Stimulated activated CD8-positive, alpha-beta memory T cell treated with anti-CD3 and anti-CD28 coated beads, Interleukin-15, amount 100 ng/mL, for 1 hour (primary cell): ENCODE data around the gene ERFL.

ENCODE experiments used
- DNase-seq: peaks from one replicate; pipeline ENCODE4 v3.0.0-alpha.2; 2020; ENCODE audit warnings: low read depth

ERFL gene

DNA sequence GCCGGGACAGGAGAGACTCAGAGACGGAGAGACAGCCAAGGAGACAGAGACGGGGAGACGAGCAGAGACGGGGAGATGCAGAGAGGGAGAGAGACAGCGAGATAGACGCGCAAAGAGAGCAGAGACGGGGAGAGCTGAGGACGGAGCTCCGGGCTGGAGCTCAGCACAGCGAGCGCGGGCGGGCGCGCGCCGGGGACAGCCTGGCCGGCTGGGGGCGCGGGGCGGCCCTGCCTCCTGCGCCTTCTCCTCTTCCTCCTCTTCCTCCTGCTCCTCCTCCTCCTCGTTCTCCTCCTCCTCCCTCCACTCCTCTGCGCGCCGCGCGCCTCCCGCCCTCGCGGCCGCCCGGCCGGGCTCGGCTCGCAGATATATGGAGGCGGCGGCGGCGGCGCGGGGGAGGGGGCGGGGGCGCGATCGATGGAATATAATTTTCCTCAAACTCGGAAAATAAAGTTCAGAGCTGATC, at the start of gene ERFL:
Gene ERFL, minus strand, starts transcription at position 229 of the 463 bp plus-strand sequence. CDS start 15,530 bp downstream, outside the sequence.
- DNase-seq = no peak

DNA sequence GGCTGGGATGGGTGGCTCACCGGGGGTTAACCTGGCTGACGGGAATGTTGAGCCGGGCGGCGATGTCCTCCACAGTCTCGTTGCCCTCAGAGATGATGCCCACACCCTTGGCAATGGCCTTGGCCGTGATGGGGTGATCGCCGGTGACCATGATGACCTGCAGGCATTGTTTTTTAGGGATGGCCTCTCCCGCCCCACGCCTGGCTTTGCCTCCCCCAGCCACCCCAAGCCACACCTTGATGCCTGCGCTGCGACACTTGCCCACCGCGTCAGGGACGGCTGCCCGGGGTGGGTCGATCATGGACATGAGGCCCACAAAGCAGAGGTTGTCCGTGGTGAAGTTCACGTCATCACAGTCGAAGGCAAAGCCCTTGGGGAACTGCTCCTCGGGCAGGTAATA, 49.7 kb upstream of the ERFL start:
- DNase-seq = no peak

GRCh38 chr19:41974652-41975051, 46.4 kb upstream of the ERFL start:
- no peak for DNase-seq

DNA sequence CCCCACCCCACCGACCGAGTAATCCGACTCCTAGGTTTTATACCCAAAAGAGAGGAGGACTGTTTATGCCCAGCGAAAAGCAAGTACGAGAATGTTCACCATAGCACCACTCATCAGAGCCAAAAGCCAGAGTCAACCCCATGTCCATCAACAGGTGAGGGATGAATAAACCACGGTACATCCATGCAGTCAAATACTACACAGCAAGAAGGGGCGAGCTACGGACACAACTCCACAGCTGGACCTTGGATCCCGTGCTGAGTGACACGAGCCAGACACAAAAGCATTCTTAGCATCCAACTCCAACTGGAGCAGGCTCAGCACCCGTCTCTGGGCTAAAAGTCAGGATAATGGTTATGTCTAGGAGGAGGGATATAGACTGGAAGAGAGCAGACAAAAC, 43.1 kb upstream of the ERFL start:
- DNase-seq = no peak

DNA sequence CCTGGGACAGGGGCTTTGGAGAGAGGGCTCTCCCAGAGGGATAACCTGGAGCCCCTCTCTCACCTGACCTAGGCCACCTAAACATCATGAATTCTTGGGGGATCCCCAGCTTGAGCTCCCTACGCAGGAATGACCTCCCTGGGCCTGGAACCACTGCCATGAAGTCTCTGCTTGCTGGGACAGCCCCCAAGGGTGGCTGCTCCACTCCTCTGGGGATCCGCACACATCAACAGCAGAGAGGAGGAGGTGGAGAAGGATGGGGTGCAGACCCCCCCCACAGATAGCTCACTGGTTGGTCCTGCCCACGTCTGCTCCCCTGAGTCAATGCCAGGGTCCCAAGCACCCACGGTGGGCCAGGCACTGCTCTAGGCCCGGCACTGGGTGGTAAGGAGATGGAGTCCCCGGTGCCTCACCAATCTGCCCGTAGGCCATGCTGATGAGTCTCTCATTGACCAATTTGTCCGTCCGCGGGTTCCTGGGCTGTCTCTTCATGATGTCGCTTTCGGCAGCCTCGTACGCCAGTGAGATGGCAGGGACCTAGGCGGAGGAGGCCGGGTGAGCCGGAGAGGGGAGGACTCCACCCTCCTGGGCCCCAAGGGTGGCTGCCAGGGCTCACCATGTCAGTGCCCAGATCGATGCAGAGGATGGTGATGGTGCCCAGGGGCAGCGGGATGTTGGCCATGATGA, 41.7 kb upstream of the ERFL start:
- DNase-seq = no peak

- DNase-seq = no peak
These were observed 40.7 kb upstream of the ERFL start for GRCh38 chr19:41968751-41969595.

- no peak for DNase-seq
These were observed 39.0 kb upstream of the ERFL start for GRCh38 chr19:41967054-41967783.

GRCh38 chr19:41965106-41965505, 36.9 kb upstream of the ERFL start:
- no peak for DNase-seq

DNA sequence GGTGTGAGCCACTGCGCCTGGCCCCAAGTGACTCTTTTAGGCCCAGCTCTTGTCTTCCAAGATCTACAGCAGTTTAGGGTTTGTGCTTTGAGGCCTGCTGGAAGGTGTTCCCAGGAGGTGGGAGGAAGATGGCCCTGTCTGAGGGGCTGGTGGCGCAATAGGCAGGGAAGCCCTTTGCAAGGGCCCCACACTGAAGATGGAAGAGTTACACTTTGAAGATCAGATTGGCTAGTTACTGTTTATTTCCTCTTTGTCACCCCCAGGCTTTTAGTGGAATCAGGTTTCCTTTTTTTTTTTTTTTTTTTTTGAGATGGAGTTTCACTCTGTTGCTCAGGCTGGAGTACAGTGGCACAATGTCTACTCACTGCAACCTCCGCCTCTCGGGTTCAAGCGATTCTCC, 32.7 kb upstream of the ERFL start:
- DNase-seq = no peak

- peak; percentile 79 for DNase-seq
These were observed 31.1 kb upstream of the ERFL start, which contains the start of gene RABAC1 for GRCh38 chr19:41959056-41960053. RABAC1 (minus strand) TSS chr19:41959321; CDS start chr19:41959292, 29 bp downstream.

DNA sequence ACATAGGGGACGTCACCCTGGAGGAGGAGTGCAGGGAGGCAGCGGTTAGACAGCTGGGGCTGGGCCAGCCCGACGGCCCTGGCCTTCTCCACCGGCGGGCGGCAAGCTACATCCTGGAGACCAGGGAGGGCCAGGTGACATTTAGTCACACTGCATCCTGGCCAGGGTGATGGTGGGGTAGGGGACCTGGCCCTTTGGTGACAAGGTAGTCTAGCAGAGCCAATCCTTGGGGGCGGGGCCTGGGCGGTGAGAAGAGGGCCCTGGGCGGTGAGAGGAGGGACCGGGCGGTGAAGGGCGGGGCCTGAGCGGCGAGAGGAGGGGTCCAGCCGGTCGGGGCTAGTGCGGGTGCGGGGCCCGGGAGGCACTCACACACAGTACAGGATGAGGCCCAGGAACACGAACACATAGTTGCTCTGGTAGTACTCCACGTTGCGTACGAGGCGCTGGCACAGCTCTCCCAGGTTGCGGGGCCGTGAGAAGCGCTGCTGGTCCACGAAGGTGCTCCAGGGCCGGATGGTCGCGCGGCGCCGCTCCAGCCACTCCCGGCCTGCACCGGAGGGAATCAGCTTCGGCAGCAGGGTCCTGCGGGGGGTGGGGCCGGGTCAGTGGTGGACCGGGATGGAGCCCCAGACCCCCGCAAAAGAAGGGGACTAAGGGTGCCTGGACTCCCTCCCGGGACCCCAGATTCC, 30.3 kb upstream of the ERFL start:
- peak; percentile 63 for DNase-seq

DNA sequence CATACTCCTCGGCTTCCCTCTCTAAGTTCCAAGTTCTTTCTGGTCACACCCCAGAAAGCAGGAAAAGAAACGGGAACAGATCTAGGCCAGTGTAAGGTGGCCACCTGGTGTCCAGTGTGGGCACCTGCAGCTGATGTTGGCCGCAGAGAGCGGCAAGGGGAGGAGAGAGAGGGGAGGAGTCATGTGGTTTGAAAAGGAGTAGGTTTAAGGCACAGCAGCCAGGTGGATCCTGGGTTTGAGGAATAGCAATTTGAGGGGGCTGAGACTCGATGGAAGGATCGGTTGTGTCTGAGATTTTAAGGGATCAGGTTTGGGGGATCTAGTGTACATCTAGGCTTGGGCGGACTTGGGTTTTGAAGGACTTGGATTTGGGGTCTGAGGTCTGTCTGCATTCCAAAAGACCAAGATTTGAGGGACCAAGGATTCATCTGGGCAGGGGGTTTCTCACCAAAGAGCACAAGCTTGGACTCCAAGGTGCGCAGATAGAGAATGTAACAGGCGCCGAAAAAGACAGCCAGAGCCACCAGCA, 29.7 kb upstream of the ERFL start:
- DNase-seq = no peak

DNA sequence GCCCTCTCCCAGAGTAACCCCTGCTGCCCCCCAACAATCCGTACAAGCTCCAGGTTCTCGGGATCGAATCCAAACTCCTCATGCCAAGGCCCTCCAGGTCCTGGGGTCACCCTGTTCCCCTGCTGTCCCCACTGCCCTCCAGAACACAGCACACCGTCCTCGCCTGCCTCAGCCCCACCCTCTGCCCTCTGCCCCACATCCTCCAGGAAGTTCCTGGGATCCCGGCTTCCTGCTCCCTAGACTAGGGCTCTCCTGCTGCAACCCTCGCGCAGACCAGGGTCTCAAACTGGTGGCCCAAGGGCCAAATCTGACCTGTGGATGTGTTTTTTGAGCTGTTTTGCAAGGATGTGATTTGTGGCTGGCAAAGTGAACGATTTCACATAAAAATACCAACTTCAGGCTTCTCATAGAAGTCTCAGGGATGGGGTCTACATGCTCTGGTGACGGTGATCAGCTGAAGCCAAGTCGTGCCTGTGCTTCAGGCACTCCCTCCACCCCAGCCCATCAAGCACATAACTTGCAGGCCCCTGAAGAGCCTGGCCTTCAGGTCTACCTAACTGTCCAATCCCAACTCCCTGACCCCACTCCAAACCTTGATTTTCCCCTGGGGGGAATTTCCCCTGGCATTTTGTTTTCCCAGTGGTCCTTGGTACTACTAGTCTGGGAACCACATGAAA, 29.1 kb upstream of the ERFL start:
- DNase-seq = no peak

- no peak for DNase-seq
These were observed 28.4 kb upstream of the ERFL start for GRCh38 chr19:41956621-41957020.

GRCh38 chr19:41955521-41955920, 27.3 kb upstream of the ERFL start:
- no peak for DNase-seq

DNA sequence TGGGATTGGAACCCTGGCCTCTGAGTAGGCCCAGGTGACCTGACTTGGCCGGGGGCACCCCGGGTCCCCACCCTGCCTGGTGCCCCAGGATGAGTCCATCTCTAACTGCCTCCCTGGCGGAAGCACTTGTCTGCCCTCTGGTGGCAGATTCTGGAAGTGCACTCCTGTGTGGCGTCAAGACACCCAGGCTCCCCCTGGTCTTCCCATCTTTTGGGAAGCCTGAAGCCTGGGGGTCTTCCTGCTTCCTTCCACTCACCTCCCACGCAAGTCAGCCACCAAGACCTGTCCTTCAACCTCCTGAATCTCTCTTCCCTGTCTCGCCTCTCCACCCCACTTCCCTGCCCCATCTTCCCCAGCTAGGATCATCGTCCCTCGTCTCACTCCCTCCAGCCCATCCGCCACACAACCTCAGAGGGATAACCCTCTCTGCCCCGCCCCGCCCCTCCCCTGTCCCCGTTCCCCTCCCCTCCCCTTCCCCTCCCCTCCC, 23.5 kb upstream of the ERFL start:
- DNase-seq = peak; percentile 89

- DNase-seq = no peak
These were observed 18.8 kb upstream of the ERFL start for GRCh38 chr19:41947091-41947490.

- DNase-seq = peak; percentile 71
These were observed 17.0 kb upstream of the ERFL start for GRCh38 chr19:41945135-41945766.

- no peak for DNase-seq
These were observed 16.1 kb upstream of the ERFL start for GRCh38 chr19:41944336-41944735.
